Activated CD4-positive, alpha-beta T cell treated with anti-CD3 and anti-CD28 coated beads, Interleukin-2, amount 10 ng/mL, durations not matched to agents 24 days and 14 days (primary cell): ENCODE results near the gene SORCS3. TPM values are rescaled to one million over a fixed set of nuclear protein-coding genes. Genes with fewer than 3 reads are reported as not detected.

Experiments used
- DNase-seq: peaks from one replicate; pipeline ENCODE4 v3.0.0; 2022
- H3K27ac Mint-ChIP-seq: one replicate; pipeline ENCODE4 v1.8.0; 2022; ENCODE audit warnings: mild to moderate bottlenecking, mixed read lengths
- H3K27me3 Mint-ChIP-seq: one replicate; pipeline ENCODE4 v1.8.0; 2022; ENCODE audit warnings: mixed read lengths
- H3K36me3 Mint-ChIP-seq: one replicate; pipeline ENCODE4 v1.8.0; 2022; ENCODE audit warnings: low read depth, mild to moderate bottlenecking, mixed read lengths
- H3K4me1 Mint-ChIP-seq: one replicate; pipeline ENCODE4 v1.8.0; 2021; ENCODE audit warnings: mixed read lengths
- H3K4me3 Mint-ChIP-seq: one replicate; pipeline ENCODE4 v1.8.0; 2022; ENCODE audit warnings: mild to moderate bottlenecking, moderate library complexity, mixed read lengths
- H3K9me3 Mint-ChIP-seq: one replicate; pipeline ENCODE4 v1.8.0; 2021; ENCODE audit warnings: mixed read lengths
- intact Hi-C: fragments of 100-400 bp; cut with micrococcal nuclease; formaldehyde crosslinking; loops from one replicate; pipeline ENCODE4 v1.15.1; 2023
- total RNA-seq: library from RNA; stranded (reverse); gene quantifications from 2 replicates; pipeline ENCODE4 v1.2.3, GENCODE V29; 2022

The SORCS3 gene
- total RNA-seq, 1 donor from 2014 or later: not detected

DNA sequence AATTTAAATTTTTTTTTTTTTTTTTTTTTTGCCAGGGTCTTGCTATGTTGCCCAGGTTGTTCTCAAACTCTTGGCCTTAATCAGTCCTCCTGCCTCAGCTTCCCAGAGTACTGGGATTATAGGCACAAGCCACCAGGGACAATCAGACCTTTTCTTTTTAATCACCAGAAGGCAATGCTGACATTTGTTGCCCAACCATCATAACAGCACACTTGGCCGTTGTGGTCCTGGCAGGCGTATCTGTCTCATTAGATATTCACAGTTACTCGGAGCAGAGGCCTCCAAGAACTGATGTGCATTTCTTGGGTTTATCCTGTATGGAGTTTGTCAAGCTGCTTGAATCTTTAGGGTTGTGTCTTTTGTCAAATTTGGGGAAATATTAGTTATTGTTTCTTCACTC lies 100.0 kb downstream of the SORCS3 start:
- no peaks in the 10 kb centered on the region for H3K4me1 Mint-ChIP-seq
- no peaks in the 10 kb centered on the region for H3K9me3 Mint-ChIP-seq
- DNase-seq: no peak
- H3K27ac Mint-ChIP-seq: no peak overlapping the region
- peaks cover 2% of the 10 kb centered on the region for H3K27me3 Mint-ChIP-seq
- intact Hi-C loops: no loop called here
- H3K4me3 Mint-ChIP-seq: no peak overlapping the region
- H3K36me3 Mint-ChIP-seq: no peaks in the 10 kb centered on the region

DNA sequence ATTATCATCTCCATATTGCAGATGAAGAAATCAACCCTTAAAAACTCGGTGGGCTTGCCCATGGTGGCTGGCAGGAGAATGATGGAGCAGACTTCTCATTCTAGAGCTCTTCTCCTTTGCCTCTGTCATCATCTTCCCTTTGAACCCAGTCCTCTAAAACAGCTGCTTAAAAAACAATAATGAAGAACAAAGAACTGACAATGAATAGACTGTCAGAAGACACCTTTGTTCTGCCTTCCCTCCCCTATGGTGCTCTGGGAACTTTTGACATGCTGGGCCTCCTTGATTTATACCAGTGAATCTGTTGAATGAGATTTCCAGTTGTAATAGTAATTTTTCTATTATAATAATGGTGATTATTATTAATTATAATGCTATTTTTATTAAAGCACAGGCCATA lies 103.0 kb downstream of the SORCS3 start:
- intact Hi-C loops: no loop called here
- Mint-ChIP-seq H3K4me3 (no peak overlapping the region), H3K27me3 (peaks cover 2% of the 10 kb centered on the region), H3K4me1 (no peaks in the 10 kb centered on the region), H3K9me3 (no peaks in the 10 kb centered on the region), H3K36me3 (no peaks in the 10 kb centered on the region), H3K27ac (no peak overlapping the region)
- DNase-seq: no peak

DNA sequence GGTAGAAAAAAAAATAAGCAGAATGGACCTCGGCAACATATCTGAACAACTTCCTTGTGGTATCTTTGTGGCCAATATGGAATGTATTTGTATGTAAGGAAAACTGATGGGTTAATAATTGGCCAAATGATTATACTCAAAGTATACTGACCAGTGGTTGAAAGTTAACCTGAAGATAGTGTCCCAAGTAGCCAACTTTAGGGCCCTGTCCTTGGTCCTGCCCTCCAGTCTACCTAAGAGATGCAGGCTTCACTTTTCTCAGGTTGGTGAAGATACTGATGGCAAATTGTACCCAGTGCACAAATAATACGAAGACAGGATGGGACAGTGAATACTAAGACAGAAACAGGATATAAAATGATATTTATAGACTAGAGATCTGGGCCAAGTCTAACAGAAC lies 109.2 kb downstream of the SORCS3 start:
- H3K36me3 Mint-ChIP-seq: no peaks in the 10 kb centered on the region
- DNase-seq: no peak

DNA sequence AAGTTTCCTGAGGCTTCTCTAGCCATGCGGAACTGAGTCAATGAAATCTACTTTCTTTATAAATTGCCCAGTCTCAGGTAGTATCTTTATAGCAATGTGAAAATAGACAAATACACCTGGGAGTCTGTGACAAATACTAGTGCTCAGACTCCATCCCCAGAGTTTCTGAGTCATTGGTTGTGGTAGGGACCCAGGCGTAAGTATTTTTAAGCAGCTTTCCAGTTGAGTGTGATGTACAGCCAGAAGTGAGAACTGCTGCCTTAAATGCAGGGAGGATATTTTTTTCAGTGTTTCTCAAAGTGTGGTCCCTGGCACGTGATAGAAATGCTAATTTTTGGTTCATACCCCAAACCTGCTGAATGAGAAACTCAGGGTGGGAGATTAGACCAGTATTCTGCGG lies 121.7 kb downstream of the SORCS3 start:
- intact Hi-C loops: no loop called here
- Mint-ChIP-seq H3K4me1 (no peaks in the 10 kb centered on the region), H3K4me3 (no peak overlapping the region), H3K27me3 (peaks cover 2% of the 10 kb centered on the region), H3K27ac (no peak overlapping the region), H3K9me3 (no peaks in the 10 kb centered on the region), H3K36me3 (no peaks in the 10 kb centered on the region)
- DNase-seq: no peak

More for the DNA sequence above, 109.2 kb downstream of the SORCS3 start:
- no peaks in the 10 kb centered on the region for H3K4me1 Mint-ChIP-seq
- H3K27me3 Mint-ChIP-seq: no peaks in the 10 kb centered on the region
- intact Hi-C loops: no loop called here
- H3K4me3 Mint-ChIP-seq: no peak overlapping the region
- no peaks in the 10 kb centered on the region for H3K9me3 Mint-ChIP-seq
- no peak overlapping the region for H3K27ac Mint-ChIP-seq

DNA sequence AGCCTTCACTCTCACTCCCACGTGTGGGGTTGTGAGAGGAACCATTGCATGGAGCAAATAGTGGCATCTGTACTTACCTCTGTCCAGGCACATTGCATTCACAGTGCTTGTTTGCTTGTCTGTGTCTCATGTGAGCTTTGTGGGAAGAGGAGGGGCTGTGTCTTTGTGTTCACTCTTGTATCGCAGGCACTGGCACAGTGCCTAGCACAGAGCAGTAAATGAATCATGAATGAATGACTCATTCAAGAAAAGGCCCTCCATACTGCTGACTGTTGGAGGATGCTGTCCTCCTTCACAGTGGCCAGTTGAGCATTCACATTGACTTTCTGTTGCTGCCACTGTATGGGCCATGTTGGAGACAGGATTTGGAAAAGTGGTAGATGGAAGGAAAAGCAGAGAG lies 125.3 kb downstream of the SORCS3 start:
- no peak for DNase-seq
- H3K4me1 Mint-ChIP-seq: no peaks in the 10 kb centered on the region
- H3K4me3 Mint-ChIP-seq: no peak overlapping the region
- no peaks in the 10 kb centered on the region for H3K36me3 Mint-ChIP-seq
- no peaks in the 10 kb centered on the region for H3K9me3 Mint-ChIP-seq
- no peak overlapping the region for H3K27ac Mint-ChIP-seq
- peaks cover 3% of the 10 kb centered on the region for H3K27me3 Mint-ChIP-seq
- intact Hi-C loops: no loop called here

DNA sequence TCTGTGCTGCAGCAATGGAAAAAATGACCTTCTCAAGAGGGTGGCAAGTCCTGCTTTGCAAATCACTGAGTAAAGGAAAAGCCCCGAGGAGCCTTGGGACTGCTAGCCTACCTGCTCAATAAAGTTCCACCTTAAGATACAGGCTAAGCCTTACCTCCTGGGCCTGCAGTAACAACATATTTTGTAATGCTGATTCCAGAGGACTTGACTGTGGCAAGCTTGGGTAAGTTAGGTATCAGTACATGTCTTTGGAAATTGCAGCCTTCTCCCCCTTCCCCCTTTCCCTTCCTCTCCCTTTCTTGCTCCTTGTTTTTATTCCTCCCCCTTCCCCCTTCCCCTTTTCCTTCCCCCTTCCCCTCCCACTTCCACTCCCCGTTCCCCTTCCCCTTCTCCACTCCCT lies 126.2 kb downstream of the SORCS3 start:
- Mint-ChIP-seq H3K27me3 (peaks cover 3% of the 10 kb centered on the region), H3K4me3 (no peak overlapping the region), H3K4me1 (no peaks in the 10 kb centered on the region), H3K36me3 (no peaks in the 10 kb centered on the region), H3K27ac (no peak overlapping the region), H3K9me3 (no peaks in the 10 kb centered on the region)
- DNase-seq: no peak
- intact Hi-C loops: no loop called here

DNA sequence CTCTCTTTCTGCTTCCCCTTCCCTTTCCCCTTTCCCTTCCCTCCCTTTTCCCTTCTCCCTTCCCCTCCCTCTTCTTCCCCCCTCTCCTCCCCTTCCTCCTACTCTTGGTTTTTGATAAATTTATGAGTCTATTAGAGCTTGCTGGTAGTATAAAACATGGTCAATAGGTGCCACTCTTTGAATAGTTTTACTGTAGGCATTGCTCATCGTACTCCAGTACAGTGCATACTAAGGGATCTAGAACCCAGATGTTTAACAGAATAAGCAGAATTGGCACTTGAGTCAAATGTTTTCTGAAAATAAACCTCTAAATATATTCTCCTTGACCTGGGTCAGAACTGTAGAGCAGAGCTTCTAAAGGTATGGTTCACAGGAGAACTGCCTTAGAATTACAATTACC lies 126.7 kb downstream of the SORCS3 start:
- intact Hi-C loops: no loop called here
- no peak for DNase-seq
- Mint-ChIP-seq H3K27me3 (peaks cover 3% of the 10 kb centered on the region), H3K36me3 (no peaks in the 10 kb centered on the region), H3K4me3 (no peak overlapping the region), H3K4me1 (no peaks in the 10 kb centered on the region), H3K9me3 (no peaks in the 10 kb centered on the region), H3K27ac (no peak overlapping the region)

DNA sequence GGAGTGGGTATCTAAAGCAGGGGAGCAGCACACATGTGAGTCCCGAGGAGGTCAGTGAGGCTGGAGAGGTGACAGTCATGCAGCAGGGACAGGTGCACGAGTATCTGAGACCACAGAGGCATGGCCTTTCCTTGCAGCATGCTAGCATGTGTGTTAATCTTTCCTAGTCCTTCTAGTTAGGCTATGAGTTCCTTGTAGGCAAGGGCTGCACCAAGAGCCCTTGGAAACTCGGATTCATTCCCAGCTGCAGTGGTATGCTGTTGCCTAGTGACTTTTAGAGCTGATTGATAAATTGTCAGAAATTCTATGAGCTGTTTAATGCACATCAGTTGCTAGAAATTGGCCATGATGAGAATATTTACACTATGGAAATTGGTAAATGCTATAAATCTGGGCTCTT lies 132.0 kb downstream of the SORCS3 start:
- no peak for DNase-seq
- Mint-ChIP-seq H3K9me3 (no peaks in the 10 kb centered on the region), H3K27me3 (no peaks in the 10 kb centered on the region), H3K4me1 (no peaks in the 10 kb centered on the region), H3K27ac (no peak overlapping the region), H3K4me3 (no peak overlapping the region), H3K36me3 (no peaks in the 10 kb centered on the region)
- intact Hi-C loops: no loop called here

DNA sequence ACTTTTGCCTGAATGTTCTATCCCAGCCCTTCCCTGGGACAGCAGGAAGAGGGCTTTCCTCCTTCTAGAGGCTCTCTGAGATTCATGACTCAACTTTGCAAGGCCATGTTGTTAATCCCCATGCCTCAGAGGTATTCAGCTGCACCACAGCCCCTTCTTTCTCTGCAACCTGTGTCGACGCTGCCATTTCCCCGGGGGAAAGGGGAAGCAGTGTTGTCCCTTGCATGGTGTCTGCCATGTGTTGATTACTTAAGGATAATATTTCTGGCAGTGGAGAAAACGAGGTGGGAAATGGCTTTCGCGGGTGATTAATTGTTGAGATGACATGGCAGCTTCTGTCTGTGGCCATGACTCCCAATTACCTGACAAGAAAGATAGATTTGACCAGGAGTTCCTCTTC lies 133.1 kb downstream of the SORCS3 start:
- Mint-ChIP-seq H3K4me3 (no peak overlapping the region), H3K27me3 (no peaks in the 10 kb centered on the region), H3K4me1 (no peaks in the 10 kb centered on the region), H3K36me3 (no peaks in the 10 kb centered on the region), H3K27ac (no peak overlapping the region), H3K9me3 (no peaks in the 10 kb centered on the region)
- intact Hi-C loops: no loop called here
- no peak for DNase-seq

DNA sequence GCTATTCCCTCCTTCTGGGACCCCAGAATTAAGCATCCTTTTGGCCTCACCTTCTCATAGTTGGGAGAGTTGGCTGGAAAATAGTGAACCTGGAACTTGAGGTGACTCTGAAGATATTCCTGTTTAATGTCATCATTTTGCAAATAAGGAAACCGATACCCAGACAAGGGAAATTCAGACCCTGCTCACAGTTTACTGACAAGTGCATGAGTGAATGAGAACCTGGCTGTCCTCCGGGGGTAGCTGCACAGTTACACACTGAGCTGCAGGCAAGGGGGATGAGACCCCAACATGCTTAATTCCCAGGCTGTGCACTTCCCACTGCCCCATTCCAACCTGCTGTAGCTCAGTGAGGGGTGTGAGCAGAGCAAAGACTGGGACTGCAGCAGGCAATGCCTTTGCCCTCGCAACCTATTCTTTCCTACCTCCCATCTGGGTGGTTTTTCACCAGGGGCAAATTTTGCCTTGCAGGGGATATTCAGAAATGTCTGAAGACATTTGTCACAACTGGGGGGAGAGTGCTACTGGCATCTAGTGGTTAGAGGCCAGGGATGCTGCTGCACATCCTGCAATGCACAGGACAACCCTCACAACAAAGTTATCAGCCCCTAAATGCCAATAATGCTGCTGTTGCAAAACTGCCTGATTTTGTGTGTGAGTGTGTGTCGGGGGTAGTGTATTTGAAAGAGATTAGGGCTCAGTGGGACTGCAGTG lies 136.2 kb downstream of the SORCS3 start:
- H3K36me3 Mint-ChIP-seq: no peaks in the 10 kb centered on the region
- DNase-seq: no peak
- H3K9me3 Mint-ChIP-seq: no peaks in the 10 kb centered on the region
- intact Hi-C loops: no loop called here
- no peaks in the 10 kb centered on the region for H3K4me1 Mint-ChIP-seq
- H3K27me3 Mint-ChIP-seq: no peaks in the 10 kb centered on the region
- H3K4me3 Mint-ChIP-seq: no peak overlapping the region
- no peak overlapping the region for H3K27ac Mint-ChIP-seq

DNA sequence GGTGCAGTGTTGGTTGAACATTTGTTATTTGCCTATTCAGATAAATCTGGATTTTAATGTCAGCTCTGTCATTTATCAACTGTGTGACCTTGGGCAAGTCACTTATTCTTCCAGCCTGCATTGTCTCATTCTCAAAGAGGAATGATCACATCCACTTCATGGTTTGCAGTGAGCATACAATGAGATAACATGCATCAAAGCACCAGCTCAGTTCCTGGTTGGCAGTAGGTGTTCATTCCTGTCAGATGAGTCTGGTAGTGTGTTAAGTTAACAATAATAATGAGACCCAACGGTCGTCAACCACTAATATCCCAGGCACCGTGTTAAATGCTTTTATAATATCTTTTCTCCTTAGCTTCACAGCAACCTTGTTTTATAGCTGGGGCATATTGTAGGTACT lies 137.3 kb downstream of the SORCS3 start:
- intact Hi-C loops: no loop called here
- Mint-ChIP-seq H3K9me3 (no peaks in the 10 kb centered on the region), H3K27me3 (no peaks in the 10 kb centered on the region), H3K36me3 (no peaks in the 10 kb centered on the region), H3K27ac (no peak overlapping the region), H3K4me3 (no peak overlapping the region), H3K4me1 (no peaks in the 10 kb centered on the region)
- DNase-seq: no peak

DNA sequence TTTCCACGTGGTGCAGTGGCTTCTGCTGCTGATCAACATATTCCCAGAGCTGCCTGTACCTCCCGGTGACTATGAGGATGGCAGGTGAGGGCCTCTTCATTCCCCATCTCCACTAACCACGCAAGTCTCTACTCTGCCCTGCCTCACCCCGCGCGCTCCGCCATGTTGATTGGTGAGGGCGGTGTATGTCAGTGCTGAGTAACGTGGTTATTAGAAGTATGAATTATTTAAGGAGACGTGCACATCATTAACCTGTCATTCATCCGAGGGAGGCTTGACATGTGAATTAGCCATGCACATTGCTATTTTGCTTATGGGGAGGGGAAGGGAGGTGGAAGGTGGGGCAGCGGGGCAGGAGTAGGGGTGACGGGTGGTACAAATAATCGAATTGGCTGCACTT lies 138.6 kb downstream of the SORCS3 start:
- Mint-ChIP-seq H3K4me3 (no peak overlapping the region), H3K27me3 (no peaks in the 10 kb centered on the region)
- intact Hi-C loops: no loop called here

DNA sequence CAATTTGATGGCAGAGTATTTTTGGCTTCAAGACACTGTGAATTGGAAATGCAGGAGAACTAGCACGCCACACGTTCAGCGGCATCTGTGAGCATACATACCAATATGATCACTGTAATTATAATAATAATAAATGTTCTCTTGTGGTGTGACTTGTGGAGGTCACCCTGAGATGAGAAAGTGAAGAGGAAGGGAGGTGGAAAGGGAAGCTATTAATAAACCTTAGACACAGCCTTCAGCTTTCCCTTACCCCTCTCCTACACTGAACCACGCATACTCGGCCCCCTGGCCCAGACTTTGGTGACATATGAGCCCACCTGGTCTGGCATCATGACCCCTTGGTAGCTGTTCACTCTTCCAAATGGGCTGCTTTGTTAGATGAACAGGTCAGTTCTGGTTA lies 139.1 kb downstream of the SORCS3 start:
- intact Hi-C loops: no loop called here
- no peak overlapping the region for H3K27ac Mint-ChIP-seq
- DNase-seq: no peak
- H3K4me3 Mint-ChIP-seq: no peak overlapping the region
- no peaks in the 10 kb centered on the region for H3K36me3 Mint-ChIP-seq
- no peaks in the 10 kb centered on the region for H3K4me1 Mint-ChIP-seq
- H3K9me3 Mint-ChIP-seq: no peaks in the 10 kb centered on the region
- no peaks in the 10 kb centered on the region for H3K27me3 Mint-ChIP-seq

More for the DNA sequence above, 138.6 kb downstream of the SORCS3 start:
- no peak overlapping the region for H3K27ac Mint-ChIP-seq
- no peaks in the 10 kb centered on the region for H3K9me3 Mint-ChIP-seq
- no peaks in the 10 kb centered on the region for H3K4me1 Mint-ChIP-seq
- H3K36me3 Mint-ChIP-seq: no peaks in the 10 kb centered on the region
- DNase-seq: no peak

DNA sequence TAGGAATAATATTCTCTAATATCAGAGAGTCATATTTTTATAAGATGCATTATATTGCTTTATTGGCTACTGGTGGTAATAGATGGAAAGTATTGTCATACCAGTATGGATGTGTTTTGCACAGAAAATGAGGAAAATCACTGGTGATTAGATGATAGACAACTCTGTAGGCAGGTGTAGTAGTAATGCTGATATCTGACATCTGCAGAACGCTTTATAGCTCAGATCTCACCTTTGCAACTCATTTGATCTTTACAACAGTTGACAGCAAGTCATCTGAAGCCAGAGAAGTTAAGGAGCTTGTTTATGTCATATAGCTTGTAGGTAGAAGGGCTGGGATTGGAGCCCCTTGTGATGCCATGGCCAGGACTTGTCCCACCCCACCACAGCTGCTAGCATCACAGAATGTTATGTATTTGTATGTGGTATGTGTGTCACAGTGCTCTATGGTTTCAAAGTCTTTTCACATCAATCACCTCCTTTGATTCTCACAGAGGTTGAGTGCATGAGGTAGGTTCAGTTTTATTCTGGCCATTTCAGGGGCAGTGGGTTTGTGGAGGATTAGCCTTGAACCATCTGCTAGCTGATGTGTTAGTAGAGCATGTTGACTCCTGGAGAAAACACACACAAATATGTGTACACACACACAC lies 140.0 kb downstream of the SORCS3 start:
- Mint-ChIP-seq H3K9me3 (no peaks in the 10 kb centered on the region), H3K4me1 (no peaks in the 10 kb centered on the region), H3K27me3 (no peaks in the 10 kb centered on the region), H3K36me3 (no peaks in the 10 kb centered on the region), H3K27ac (no peak overlapping the region), H3K4me3 (no peak overlapping the region)
- no peak for DNase-seq
- intact Hi-C loops: no loop called here

DNA sequence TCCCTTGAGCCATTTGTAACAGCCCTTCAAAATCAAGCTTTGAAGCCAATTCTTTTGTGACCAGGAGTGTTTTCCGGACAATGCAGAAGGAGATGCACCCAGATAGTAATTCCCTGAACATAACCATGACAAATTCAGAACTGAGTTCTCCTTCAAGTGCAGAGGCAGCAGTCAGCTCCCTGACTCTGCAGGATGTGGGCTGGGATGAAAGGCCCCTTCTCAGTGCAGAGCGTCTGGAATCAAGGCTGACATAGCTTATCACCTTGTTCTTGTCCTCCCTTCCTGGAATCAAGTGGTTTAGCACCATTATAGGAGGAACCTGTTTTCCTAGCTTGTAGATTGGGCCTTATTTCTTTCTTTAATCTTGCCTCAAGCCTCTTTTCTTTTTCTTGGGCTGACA lies 143.4 kb downstream of the SORCS3 start:
- no peaks in the 10 kb centered on the region for H3K36me3 Mint-ChIP-seq
- intact Hi-C loops: no loop called here
- H3K4me3 Mint-ChIP-seq: no peak overlapping the region

More for the DNA sequence above, 143.4 kb downstream of the SORCS3 start:
- Mint-ChIP-seq H3K4me1 (no peaks in the 10 kb centered on the region), H3K9me3 (no peaks in the 10 kb centered on the region), H3K27me3 (no peaks in the 10 kb centered on the region), H3K27ac (no peak overlapping the region)
- no peak for DNase-seq
